Thyroid gland (tissue), 4 donors: ENCODE data around the gene TUBGCP3.

Experiments used
- POLR2A ChIP-seq, 2 donors: fragments of 450-650 bp; IDR thresholded peaks; one replicate each; pipeline ENCODE4 v1.6.1; 2017; ENCODE audit warnings: antibody characterized with exemption in 2 of 2, mild to moderate bottlenecking in 2 of 2, moderate library complexity in 1 of 2
- TF ChIP-seq, protein P1 (sequence below), 6 experiments: fragments of 200-600 bp in 3 of 6; fragments of 450-650 bp in 3 of 6; sonication (generic) in 3 of 6; IDR thresholded peaks; one replicate each; pipeline ENCODE4 v1.5.1; 2016 to 2019; ENCODE audit warnings: antibody characterized with exemption in 6 of 6, mild to moderate bottlenecking in 2 of 6, inconsistent platforms in 1 of 6, moderate library complexity in 1 of 6

DNA sequence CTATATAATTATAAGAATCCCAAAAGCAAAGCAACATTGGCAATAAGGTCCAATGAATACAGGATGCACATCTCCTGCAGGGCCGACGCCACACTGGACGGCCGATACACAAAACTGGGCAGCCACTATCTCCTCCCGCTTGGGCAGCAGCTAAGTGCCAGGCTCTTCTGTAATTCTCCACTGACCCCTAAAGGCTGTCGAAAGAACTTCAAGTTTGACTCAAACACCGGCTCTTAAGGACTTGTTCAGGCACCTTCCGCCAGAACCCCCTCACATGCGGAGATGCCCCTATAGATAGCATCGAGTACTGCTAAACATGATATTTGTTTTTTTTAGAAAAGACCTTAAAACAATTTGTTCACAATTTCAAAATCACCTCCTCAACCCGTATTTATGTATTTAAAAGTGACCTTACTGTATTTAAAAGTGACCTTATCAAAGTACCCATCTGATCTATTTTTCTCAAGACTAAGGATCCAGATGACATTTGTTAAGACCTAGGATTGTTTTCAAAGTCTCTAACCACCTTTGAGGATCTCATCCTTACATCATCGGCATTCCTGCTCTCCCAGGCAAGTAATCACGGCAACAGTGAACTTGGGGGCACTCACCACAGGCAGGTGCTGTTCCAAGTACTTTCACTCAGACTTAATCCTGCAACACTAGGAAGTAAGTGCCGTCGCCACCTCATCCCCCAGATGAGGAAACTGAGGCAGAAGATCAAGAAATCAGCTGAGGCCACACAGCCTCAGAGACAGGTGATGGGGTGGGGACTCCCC lies 77.8 kb downstream of the TUBGCP3 start:
- TF ChIP-seq, protein P1, sequence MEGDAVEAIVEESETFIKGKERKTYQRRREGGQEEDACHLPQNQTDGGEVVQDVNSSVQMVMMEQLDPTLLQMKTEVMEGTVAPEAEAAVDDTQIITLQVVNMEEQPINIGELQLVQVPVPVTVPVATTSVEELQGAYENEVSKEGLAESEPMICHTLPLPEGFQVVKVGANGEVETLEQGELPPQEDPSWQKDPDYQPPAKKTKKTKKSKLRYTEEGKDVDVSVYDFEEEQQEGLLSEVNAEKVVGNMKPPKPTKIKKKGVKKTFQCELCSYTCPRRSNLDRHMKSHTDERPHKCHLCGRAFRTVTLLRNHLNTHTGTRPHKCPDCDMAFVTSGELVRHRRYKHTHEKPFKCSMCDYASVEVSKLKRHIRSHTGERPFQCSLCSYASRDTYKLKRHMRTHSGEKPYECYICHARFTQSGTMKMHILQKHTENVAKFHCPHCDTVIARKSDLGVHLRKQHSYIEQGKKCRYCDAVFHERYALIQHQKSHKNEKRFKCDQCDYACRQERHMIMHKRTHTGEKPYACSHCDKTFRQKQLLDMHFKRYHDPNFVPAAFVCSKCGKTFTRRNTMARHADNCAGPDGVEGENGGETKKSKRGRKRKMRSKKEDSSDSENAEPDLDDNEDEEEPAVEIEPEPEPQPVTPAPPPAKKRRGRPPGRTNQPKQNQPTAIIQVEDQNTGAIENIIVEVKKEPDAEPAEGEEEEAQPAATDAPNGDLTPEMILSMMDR (IDR thresholded peaks at IDR 0.05), result peak in 5 of 6 experiments; percentile 26 to 62 (median 57)
- no peak for TF ChIP-seq POLR2A (IDR thresholded peaks at IDR 0.05)
